Measurements from ENCODE around the gene VSNL1. TPM values are rescaled to one million over a fixed set of nuclear protein-coding genes. Genes with fewer than 3 reads are reported as not detected.

The VSNL1 gene
- total and polyA plus RNA-seq, 7 experiments from 2014 or later: not detected

DNA sequence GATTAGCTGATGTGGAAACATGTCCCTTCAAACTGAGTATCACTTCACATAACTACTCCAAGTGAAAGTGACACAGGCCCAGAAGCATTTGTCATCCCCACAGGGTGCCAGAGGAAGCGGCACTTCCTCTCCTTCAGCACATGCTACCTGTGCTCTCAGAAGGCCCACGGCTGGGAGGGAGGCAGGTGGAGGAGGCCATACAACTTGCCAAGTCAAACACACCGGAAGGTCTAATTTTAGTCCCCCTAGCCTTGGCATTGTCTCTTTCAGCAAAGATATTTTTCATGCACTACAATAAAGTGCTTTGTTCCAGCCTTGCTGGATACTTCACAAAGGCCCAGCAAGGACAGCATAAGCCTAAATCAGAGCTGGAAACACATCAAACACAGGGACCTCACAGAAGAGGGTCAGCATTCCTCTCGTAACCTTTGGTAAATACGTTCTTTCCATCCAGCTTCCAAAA is 38.0 kb downstream of the VSNL1 start:
- DNase-seq (no peak), ATAC-seq (no peak)
- CTCF ChIA-PET: no interaction called here
- Histone ChIP-seq H3K27me3 (ENCODE audit: control insufficient read depth in 2 of 2, insufficient read depth in 2 of 2, low read length in 2 of 2) (no peaks in the 10 kb centered on the region), H3K27ac (ENCODE audit: low read depth, low read length) (no peak overlapping the region), H3K36me3 (ENCODE audit: control insufficient read depth in 2 of 3, insufficient read depth in 3 of 3, low read length in 3 of 3) (no peaks in the 10 kb centered on the region), H3K4me3 (ENCODE audit: low read length) (no peak overlapping the region), H3K9me3 (ENCODE audit: control insufficient read depth in 2 of 3, low read length in 3 of 3) (no peaks in the 10 kb centered on the region), H3K4me1 (ENCODE audit: control insufficient read depth in 2 of 2, insufficient read depth in 2 of 2, low read length in 2 of 2) (no peaks in the 10 kb centered on the region)
- peaks cover 0 to 3% (median 0%) of the 10 kb centered on the region in 11 donors for H3K9me3 Mint-ChIP-seq
- peaks cover 0 to 13% (median 0%) of the 10 kb centered on the region in 7 donors for H3K4me1 Mint-ChIP-seq
- POLR2A ChIA-PET: no interaction called here
- H3K4me3 Mint-ChIP-seq: no peak overlapping the region
- no peak overlapping the region for H3K27ac Mint-ChIP-seq
- no peaks in the 10 kb centered on the region for H3K36me3 Mint-ChIP-seq
- peaks cover 0 to 11% (median 4%) of the 10 kb centered on the region in 5 donors for H3K27me3 Mint-ChIP-seq
- intact Hi-C loops (cut with micrococcal nuclease): no loop called here

DNA sequence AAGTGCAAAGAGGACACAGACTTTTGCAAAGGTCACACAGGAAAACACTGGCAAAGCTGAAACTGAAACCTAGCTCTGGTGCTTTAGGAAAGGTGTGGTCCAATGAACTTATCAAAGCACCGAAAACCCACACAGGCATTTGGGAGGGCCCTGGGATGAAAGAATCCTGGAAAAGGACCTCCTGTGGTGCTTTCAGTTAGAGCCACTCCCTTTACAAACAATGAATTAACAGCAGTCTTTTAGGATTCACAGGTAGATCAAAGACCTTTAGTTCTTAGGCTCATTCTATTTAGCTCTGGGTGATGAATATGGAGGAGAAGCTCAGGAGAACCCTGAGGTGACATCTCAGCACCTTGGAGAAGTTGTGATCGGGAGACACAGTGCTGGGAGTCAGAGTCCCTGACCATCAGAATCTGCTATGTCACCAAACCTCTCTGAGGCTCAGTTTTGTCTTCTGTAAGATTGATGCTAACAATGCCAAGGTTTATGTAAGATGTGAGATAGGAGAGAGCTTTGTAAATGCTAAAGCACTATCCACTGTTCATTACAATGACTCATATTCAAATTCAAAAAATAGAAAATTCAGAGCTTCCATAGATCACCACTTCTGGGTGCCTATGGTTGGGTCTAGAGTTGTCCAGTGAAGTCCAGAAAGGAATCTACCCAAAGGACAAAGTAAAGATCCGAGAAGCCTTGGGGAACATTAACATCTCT is 39.3 kb downstream of the VSNL1 start:
- H3K4me1 Mint-ChIP-seq: peaks cover 0 to 13% (median 0%) of the 10 kb centered on the region in 7 donors
- no peak for DNase-seq
- intact Hi-C loops (cut with micrococcal nuclease): no loop called here
- H3K9me3 Mint-ChIP-seq: peaks cover 0 to 3% (median 0%) of the 10 kb centered on the region in 11 donors
- peaks cover 0 to 9% (median 4%) of the 10 kb centered on the region in 5 donors for H3K27me3 Mint-ChIP-seq
- Histone ChIP-seq H3K4me1 (ENCODE audit: control insufficient read depth in 2 of 2, insufficient read depth in 2 of 2, low read length in 2 of 2) (no peaks in the 10 kb centered on the region), H3K27ac (ENCODE audit: low read depth, low read length) (no peak overlapping the region), H3K36me3 (ENCODE audit: control insufficient read depth in 2 of 3, insufficient read depth in 3 of 3, low read length in 3 of 3) (no peaks in the 10 kb centered on the region), H3K27me3 (ENCODE audit: control insufficient read depth in 2 of 2, insufficient read depth in 2 of 2, low read length in 2 of 2) (no peaks in the 10 kb centered on the region), H3K4me3 (ENCODE audit: low read length) (no peak overlapping the region), H3K9me3 (ENCODE audit: control insufficient read depth in 2 of 3, low read length in 3 of 3) (no peaks in the 10 kb centered on the region)
- ChIA-PET POLR2A (no interaction called here), CTCF (no interaction called here)
- H3K36me3 Mint-ChIP-seq: no peaks in the 10 kb centered on the region
- peak overlapping the region in 1 of 10 donors; percentile 38 for H3K4me3 Mint-ChIP-seq
- H3K27ac Mint-ChIP-seq: peak overlapping the region in 1 of 9 donors; percentile 27
- no peak for ATAC-seq

DNA sequence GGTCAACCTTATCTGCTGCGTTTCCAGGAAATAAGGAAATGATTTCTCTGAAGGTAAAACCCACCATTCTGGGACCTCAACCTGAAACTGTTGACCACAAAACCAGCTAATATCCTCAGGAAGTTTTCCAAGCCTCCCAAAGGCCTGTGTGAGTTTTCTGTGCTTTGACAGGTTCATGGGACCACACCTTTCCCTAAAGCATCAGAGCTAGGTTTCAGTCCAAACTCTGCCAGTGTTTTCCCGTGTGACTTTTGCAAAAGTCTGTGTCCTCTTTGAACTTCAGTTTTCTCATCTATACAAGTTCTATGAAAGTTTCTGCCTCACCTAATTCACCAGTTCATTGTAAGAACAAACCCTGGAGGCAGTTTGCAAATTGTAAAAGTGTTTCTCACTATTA is 39.8 kb downstream of the VSNL1 start:
- intact Hi-C loops (cut with micrococcal nuclease): no loop called here
- CTCF ChIA-PET: no interaction called here
- Mint-ChIP-seq H3K4me1 (peaks cover 0 to 13% (median 0%) of the 10 kb centered on the region in 7 donors), H3K27ac (no peak overlapping the region), H3K9me3 (peaks cover 0 to 3% (median 0%) of the 10 kb centered on the region in 11 donors), H3K4me3 (no peak overlapping the region), H3K27me3 (peaks cover 0 to 4% (median 4%) of the 10 kb centered on the region in 5 donors), H3K36me3 (no peaks in the 10 kb centered on the region)
- POLR2A ChIA-PET: no interaction called here
- DNase-seq: no peak
- Histone ChIP-seq H3K9me3 (ENCODE audit: control insufficient read depth in 2 of 3, low read length in 3 of 3) (no peaks in the 10 kb centered on the region), H3K27me3 (ENCODE audit: control insufficient read depth in 2 of 2, insufficient read depth in 2 of 2, low read length in 2 of 2) (no peaks in the 10 kb centered on the region), H3K4me1 (ENCODE audit: control insufficient read depth in 2 of 2, insufficient read depth in 2 of 2, low read length in 2 of 2) (no peaks in the 10 kb centered on the region), H3K27ac (ENCODE audit: low read depth, low read length) (no peak overlapping the region), H3K36me3 (ENCODE audit: control insufficient read depth in 2 of 3, insufficient read depth in 3 of 3, low read length in 3 of 3) (no peaks in the 10 kb centered on the region), H3K4me3 (ENCODE audit: low read length) (no peak overlapping the region)
- no peak for ATAC-seq

DNA sequence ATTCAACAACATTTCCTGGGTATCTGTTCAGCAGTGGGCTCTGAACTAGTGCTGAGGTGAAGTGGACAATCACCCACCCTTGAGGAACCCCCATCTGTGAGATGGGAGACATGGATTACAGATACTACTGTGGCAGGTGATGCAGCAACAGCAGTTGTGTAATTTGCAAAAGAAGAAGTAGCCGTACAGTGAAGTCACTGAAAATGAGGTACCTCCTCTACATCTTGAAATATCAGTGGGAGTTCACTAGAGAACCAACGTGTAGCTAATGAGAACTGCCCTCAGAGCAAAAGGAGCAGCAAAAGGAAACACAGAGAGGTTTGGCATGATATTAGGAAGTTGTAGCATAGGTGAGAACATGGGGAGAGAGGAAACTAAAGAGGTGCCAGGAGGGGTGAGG is 41.3 kb downstream of the VSNL1 start:
- POLR2A ChIA-PET: no interaction called here

DNA sequence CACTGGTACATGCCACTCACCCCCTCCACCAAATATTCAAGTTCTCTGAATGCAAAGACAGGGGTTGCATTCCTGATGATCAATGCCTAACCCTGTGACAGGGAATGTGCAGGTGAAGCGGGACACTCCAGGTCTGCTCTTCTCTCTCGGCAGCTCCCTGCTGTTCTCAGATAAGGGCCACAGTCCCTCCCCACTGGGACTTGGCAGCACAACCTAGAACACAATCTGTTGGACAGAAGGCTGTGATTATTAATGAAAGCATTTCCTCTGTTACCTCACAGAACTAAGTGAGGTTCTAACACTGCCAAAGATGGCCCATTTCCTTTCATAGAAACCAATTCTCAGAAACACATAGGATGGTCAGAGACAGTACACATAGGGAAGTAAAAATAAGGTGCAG is 42.7 kb downstream of the VSNL1 start:
- Histone ChIP-seq H3K4me1 (ENCODE audit: control insufficient read depth in 2 of 2, insufficient read depth in 2 of 2, low read length in 2 of 2) (no peaks in the 10 kb centered on the region), H3K4me3 (ENCODE audit: low read length) (no peak overlapping the region), H3K36me3 (ENCODE audit: control insufficient read depth in 2 of 3, insufficient read depth in 3 of 3, low read length in 3 of 3) (no peaks in the 10 kb centered on the region), H3K27me3 (ENCODE audit: control insufficient read depth in 2 of 2, insufficient read depth in 2 of 2, low read length in 2 of 2) (no peaks in the 10 kb centered on the region), H3K9me3 (ENCODE audit: control insufficient read depth in 2 of 3, low read length in 3 of 3) (no peaks in the 10 kb centered on the region), H3K27ac (ENCODE audit: low read depth, low read length) (no peak overlapping the region)
- peaks cover 0 to 11% (median 5%) of the 10 kb centered on the region in 5 donors for H3K27me3 Mint-ChIP-seq
- H3K4me3 Mint-ChIP-seq: no peak overlapping the region
- DNase-seq (no peak), ATAC-seq (no peak)
- intact Hi-C loops (cut with micrococcal nuclease): no loop called here
- H3K9me3 Mint-ChIP-seq: peaks cover 0 to 3% (median 0%) of the 10 kb centered on the region in 11 donors
- ChIA-PET POLR2A (no interaction called here), CTCF (no interaction called here)
- peaks cover 0 to 12% (median 0%) of the 10 kb centered on the region in 7 donors for H3K4me1 Mint-ChIP-seq
- no peak overlapping the region for H3K27ac Mint-ChIP-seq
- H3K36me3 Mint-ChIP-seq: no peaks in the 10 kb centered on the region

More for the DNA sequence above, 41.3 kb downstream of the VSNL1 start:
- intact Hi-C loops (cut with micrococcal nuclease): no loop called here
- H3K36me3 Mint-ChIP-seq: no peaks in the 10 kb centered on the region
- no peak overlapping the region for H3K27ac Mint-ChIP-seq
- no peaks in the 10 kb centered on the region for H3K4me1 ChIP-seq (ENCODE audit: control insufficient read depth in 2 of 2, insufficient read depth in 2 of 2, low read length in 2 of 2)
- ATAC-seq: no peak
- no peaks in the 10 kb centered on the region for H3K27me3 ChIP-seq (ENCODE audit: control insufficient read depth in 2 of 2, insufficient read depth in 2 of 2, low read length in 2 of 2)
- H3K27ac ChIP-seq (ENCODE audit: low read depth, low read length): no peak overlapping the region
- no peaks in the 10 kb centered on the region for H3K36me3 ChIP-seq (ENCODE audit: control insufficient read depth in 2 of 3, insufficient read depth in 3 of 3, low read length in 3 of 3)
- H3K27me3 Mint-ChIP-seq: peaks cover 0 to 9% (median 4%) of the 10 kb centered on the region in 5 donors
- CTCF ChIA-PET: no interaction called here
- peaks cover 0 to 3% (median 0%) of the 10 kb centered on the region in 11 donors for H3K9me3 Mint-ChIP-seq
- peaks cover 0 to 13% (median 0%) of the 10 kb centered on the region in 7 donors for H3K4me1 Mint-ChIP-seq
- H3K4me3 ChIP-seq (ENCODE audit: low read length): no peak overlapping the region
- no peak for DNase-seq
- no peaks in the 10 kb centered on the region for H3K9me3 ChIP-seq (ENCODE audit: control insufficient read depth in 2 of 3, low read length in 3 of 3)
- no peak overlapping the region for H3K4me3 Mint-ChIP-seq

DNA sequence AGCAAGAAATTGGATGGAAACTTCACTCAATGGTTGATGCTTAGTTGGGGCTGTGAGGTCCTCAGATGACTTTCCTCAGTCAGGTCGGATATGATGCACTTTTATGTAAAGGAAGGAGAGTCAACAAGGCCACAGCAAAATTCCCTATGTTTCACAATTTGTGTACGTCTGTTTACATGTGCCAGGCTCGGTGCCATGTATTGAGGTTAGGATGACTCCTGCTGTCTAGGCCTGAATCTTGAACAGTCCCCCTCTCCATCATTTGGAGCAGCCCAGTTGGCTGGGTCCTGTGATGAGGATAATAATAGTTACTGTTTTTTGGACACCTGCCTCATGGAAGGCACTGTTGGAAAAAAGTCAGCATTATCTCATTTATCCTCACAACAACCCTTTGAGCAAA is 43.1 kb downstream of the VSNL1 start:
- H3K4me3 Mint-ChIP-seq: no peak overlapping the region
- H3K4me3 ChIP-seq (ENCODE audit: low read length): no peak overlapping the region
- peaks cover 0 to 8% (median 0%) of the 10 kb centered on the region in 7 donors for H3K4me1 Mint-ChIP-seq
- peaks cover 0 to 3% (median 0%) of the 10 kb centered on the region in 11 donors for H3K9me3 Mint-ChIP-seq
- H3K27me3 ChIP-seq (ENCODE audit: control insufficient read depth in 2 of 2, insufficient read depth in 2 of 2, low read length in 2 of 2): no peaks in the 10 kb centered on the region
- no peak overlapping the region for H3K27ac ChIP-seq (ENCODE audit: low read depth, low read length)
- DNase-seq (no peak), ATAC-seq (no peak)
- POLR2A ChIA-PET: no interaction called here
- H3K4me1 ChIP-seq (ENCODE audit: control insufficient read depth in 2 of 2, insufficient read depth in 2 of 2, low read length in 2 of 2): no peaks in the 10 kb centered on the region
- H3K27ac Mint-ChIP-seq: no peak overlapping the region
- intact Hi-C loops (cut with micrococcal nuclease): no loop called here
- peaks cover 0 to 16% (median 8%) of the 10 kb centered on the region in 5 donors for H3K27me3 Mint-ChIP-seq
- no peaks in the 10 kb centered on the region for H3K36me3 ChIP-seq (ENCODE audit: control insufficient read depth in 2 of 3, insufficient read depth in 3 of 3, low read length in 3 of 3)
- CTCF ChIA-PET: no interaction called here
- no peaks in the 10 kb centered on the region for H3K36me3 Mint-ChIP-seq
- no peaks in the 10 kb centered on the region for H3K9me3 ChIP-seq (ENCODE audit: control insufficient read depth in 2 of 3, low read length in 3 of 3)

DNA sequence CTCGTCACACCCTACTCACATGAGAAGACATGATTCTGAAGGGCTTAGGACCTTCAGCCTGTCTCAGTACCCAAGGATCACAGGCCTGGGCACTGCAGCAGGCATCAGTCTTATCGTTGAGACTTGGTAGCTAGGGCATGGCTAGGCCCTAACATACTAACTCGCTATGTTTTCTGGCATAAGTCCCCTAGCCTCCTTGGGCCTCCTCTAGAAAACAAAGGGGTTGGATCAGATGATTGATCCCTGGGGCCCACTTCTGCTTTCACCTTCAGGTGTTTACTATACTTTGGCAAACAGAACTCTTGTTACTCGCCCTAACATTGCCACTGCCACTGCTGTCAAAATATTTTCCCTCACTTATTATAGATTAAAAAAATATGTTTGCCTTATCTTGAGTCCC is 44.2 kb downstream of the VSNL1 start:
- intact Hi-C loops (cut with micrococcal nuclease): no loop called here
- no peak overlapping the region for H3K4me3 Mint-ChIP-seq
- H3K9me3 ChIP-seq (ENCODE audit: control insufficient read depth in 2 of 3, low read length in 3 of 3): no peaks in the 10 kb centered on the region
- H3K4me1 ChIP-seq (ENCODE audit: control insufficient read depth in 2 of 2, insufficient read depth in 2 of 2, low read length in 2 of 2): no peaks in the 10 kb centered on the region
- CTCF ChIA-PET: no interaction called here
- no peaks in the 10 kb centered on the region for H3K27me3 ChIP-seq (ENCODE audit: control insufficient read depth in 2 of 2, insufficient read depth in 2 of 2, low read length in 2 of 2)
- DNase-seq (no peak), ATAC-seq (no peak)
- H3K36me3 Mint-ChIP-seq: no peaks in the 10 kb centered on the region
- H3K27me3 Mint-ChIP-seq: peaks cover 0 to 22% (median 14%) of the 10 kb centered on the region in 5 donors
- no peak overlapping the region for H3K27ac ChIP-seq (ENCODE audit: low read depth, low read length)
- H3K27ac Mint-ChIP-seq: no peak overlapping the region
- H3K4me1 Mint-ChIP-seq: peaks cover 0 to 3% (median 0%) of the 10 kb centered on the region in 7 donors
- no peak overlapping the region for H3K4me3 ChIP-seq (ENCODE audit: low read length)
- POLR2A ChIA-PET: no interaction called here
- H3K9me3 Mint-ChIP-seq: peaks cover 0 to 3% (median 0%) of the 10 kb centered on the region in 11 donors
- no peaks in the 10 kb centered on the region for H3K36me3 ChIP-seq (ENCODE audit: control insufficient read depth in 2 of 3, insufficient read depth in 3 of 3, low read length in 3 of 3)

Measured in naive thymus-derived CD4-positive, alpha-beta T cell (primary cell).